Measurements from ENCODE around the gene LGALS3BP.

Gene LGALS3BP

DNA sequence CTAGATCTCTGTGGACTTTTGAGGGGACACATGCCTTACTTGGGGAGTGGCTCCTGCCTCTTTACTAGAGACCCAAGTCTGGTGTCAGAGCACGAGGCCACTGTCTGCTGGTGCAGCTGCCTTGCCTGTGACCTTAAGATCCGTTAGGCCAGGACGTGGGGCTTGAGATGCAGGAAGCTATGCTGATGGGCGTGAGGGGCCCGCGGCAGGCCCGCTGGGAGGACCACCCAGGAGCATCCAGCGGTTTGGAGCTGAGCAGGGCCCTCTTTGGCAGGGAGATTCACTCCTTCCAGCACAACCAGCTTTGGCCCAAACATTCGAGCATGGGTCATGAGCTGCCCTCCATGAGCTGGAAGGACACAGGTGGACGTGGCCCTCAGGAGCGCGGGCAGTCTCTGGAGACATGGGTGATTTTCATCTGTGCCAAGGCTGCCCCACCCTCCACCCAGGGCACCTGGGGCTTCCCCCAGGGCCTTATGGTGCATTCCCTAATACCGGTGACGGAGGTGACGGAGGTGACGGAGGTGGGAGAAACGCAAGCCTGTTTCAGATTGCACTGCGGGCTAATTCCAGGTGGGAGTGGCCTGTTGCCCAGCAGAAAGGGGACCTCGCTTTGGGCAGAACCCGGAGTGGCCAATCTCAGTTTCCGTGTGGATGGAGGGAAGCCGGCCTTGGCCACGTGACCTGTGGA lies 12.7 kb downstream of the LGALS3BP start:
- no peaks in the 10 kb centered on the region for H4K20me1 ChIP-seq (ENCODE audit: low read depth, low read length)
- H3K27ac ChIP-seq (ENCODE audit: low read depth, low read length) = no peak overlapping the region
- H3K9me2 ChIP-seq (replicated peaks; ENCODE audit: insufficient read depth, low read length) = no peaks in the 10 kb centered on the region
- H2AFZ ChIP-seq (ENCODE audit: low read depth, low read length, severe bottlenecking) = no peak overlapping the region
- no peak overlapping the region for H3K4me2 ChIP-seq (ENCODE audit: low read depth, low read length, poor library complexity, severe bottlenecking)
- H3F3A ChIP-seq (ENCODE audit: insufficient read depth) = no peaks in the 10 kb centered on the region
- no peaks in the 10 kb centered on the region for H3K36me3 ChIP-seq (ENCODE audit: low read length)
- no peak for TF ChIP-seq EZH2phosphoT487 (conservative IDR thresholded peaks at IDR 0.05; ENCODE audit: low read length)
- TF ChIP-seq, protein P1, sequence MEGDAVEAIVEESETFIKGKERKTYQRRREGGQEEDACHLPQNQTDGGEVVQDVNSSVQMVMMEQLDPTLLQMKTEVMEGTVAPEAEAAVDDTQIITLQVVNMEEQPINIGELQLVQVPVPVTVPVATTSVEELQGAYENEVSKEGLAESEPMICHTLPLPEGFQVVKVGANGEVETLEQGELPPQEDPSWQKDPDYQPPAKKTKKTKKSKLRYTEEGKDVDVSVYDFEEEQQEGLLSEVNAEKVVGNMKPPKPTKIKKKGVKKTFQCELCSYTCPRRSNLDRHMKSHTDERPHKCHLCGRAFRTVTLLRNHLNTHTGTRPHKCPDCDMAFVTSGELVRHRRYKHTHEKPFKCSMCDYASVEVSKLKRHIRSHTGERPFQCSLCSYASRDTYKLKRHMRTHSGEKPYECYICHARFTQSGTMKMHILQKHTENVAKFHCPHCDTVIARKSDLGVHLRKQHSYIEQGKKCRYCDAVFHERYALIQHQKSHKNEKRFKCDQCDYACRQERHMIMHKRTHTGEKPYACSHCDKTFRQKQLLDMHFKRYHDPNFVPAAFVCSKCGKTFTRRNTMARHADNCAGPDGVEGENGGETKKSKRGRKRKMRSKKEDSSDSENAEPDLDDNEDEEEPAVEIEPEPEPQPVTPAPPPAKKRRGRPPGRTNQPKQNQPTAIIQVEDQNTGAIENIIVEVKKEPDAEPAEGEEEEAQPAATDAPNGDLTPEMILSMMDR (IDR thresholded peaks at IDR 0.05; ENCODE audit: insufficient read depth, low read length, poor library complexity, severe bottlenecking) = no peak
- no peak overlapping the region for H3K9ac ChIP-seq (ENCODE audit: low read length)
- no peaks in the 10 kb centered on the region for H3K27me3 ChIP-seq (ENCODE audit: low read length)
- no peaks in the 10 kb centered on the region for H3K9me3 ChIP-seq (ENCODE audit: insufficient read depth, low read length)
- no peak overlapping the region for H3K4me3 ChIP-seq (ENCODE audit: insufficient read depth, low read length, poor library complexity, severe bottlenecking)
- H3K79me2 ChIP-seq (ENCODE audit: insufficient read depth, low read length) = no peaks in the 10 kb centered on the region

DNA sequence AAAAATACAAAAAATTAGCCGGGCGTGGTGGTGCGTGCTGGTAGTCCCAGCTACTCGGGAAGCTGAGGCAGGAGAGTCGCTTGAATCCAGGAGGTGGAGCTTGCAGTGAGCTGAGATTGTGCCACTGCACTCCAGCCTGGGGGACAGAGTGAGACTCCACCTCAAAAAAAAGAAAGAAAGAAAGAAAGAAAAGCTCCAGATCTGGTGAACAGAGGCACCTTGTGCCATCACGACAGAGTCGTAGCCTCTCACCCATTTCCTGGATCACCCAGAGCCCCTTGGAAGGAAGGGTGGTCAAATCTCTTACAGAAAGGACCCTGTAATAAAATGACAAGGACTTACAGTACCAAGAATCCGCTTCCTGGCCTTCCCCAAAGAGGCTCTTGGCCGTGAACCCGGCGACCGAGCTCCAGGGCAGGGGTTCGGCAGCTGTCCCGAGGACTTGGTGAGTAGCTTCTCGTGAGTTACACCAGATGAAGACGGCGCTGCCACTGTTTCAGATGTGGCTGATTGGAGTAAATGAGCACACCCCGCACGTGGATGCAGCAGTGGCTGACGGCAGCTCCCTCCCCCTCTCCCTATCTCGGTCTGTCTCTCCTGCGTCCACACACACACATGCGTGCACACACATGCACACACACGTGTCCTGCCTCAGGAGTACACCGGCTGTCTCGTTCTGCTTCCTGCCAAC lies 13.5 kb downstream of the LGALS3BP start:
- Histone ChIP-seq H3K9me3 (ENCODE audit: insufficient read depth, low read length) (no peaks in the 10 kb centered on the region), H3K4me3 (ENCODE audit: insufficient read depth, low read length, poor library complexity, severe bottlenecking) (no peak overlapping the region), H3K36me3 (ENCODE audit: low read length) (no peaks in the 10 kb centered on the region), H3K27ac (ENCODE audit: low read depth, low read length) (no peak overlapping the region), H3K9ac (ENCODE audit: low read length) (no peak overlapping the region), H4K20me1 (ENCODE audit: low read depth, low read length) (no peaks in the 10 kb centered on the region), H2AFZ (ENCODE audit: low read depth, low read length, severe bottlenecking) (no peak overlapping the region), H3K9me2 (replicated peaks; ENCODE audit: insufficient read depth, low read length) (no peaks in the 10 kb centered on the region), H3K79me2 (ENCODE audit: insufficient read depth, low read length) (no peaks in the 10 kb centered on the region), H3K27me3 (ENCODE audit: low read length) (no peaks in the 10 kb centered on the region), H3F3A (ENCODE audit: insufficient read depth) (no peaks in the 10 kb centered on the region), H3K4me2 (ENCODE audit: low read depth, low read length, poor library complexity, severe bottlenecking) (no peak overlapping the region)
- TF ChIP-seq, protein P1 (IDR thresholded peaks at IDR 0.05; ENCODE audit: insufficient read depth, low read length, poor library complexity, severe bottlenecking) = no peak
- TF ChIP-seq EZH2phosphoT487 (conservative IDR thresholded peaks at IDR 0.05; ENCODE audit: low read length) = no peak

DNA sequence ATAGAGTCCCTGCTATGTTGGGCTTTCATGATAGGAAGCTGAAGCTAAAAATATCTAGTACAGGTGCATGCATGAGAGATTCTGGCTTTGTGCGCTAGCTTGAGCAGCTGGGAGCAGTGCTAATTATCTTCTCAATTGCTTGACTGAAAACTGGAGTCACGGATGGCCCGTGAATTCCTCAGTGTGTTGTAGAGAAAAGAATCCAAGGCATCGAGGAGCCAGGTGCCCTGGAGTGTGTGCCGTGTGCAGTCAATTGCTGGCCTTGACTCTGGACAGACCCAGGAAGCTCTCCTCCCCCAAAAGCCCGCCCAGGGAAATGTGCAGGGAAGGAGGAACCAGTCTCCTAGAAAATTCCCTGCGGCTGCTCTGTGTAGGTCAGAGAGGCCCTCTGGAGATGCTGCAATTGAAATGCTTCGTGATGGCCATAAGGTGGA lies 14.2 kb downstream of the LGALS3BP start:
- TF ChIP-seq, protein P1 (IDR thresholded peaks at IDR 0.05; ENCODE audit: insufficient read depth, low read length, poor library complexity, severe bottlenecking) = no peak
- no peak for TF ChIP-seq EZH2phosphoT487 (conservative IDR thresholded peaks at IDR 0.05; ENCODE audit: low read length)
- Histone ChIP-seq H3K9me3 (ENCODE audit: insufficient read depth, low read length) (no peaks in the 10 kb centered on the region), H2AFZ (ENCODE audit: low read depth, low read length, severe bottlenecking) (no peak overlapping the region), H4K20me1 (ENCODE audit: low read depth, low read length) (no peaks in the 10 kb centered on the region), H3K27ac (ENCODE audit: low read depth, low read length) (no peak overlapping the region), H3F3A (ENCODE audit: insufficient read depth) (no peaks in the 10 kb centered on the region), H3K9me2 (replicated peaks; ENCODE audit: insufficient read depth, low read length) (no peaks in the 10 kb centered on the region), H3K4me2 (ENCODE audit: low read depth, low read length, poor library complexity, severe bottlenecking) (no peak overlapping the region), H3K27me3 (ENCODE audit: low read length) (no peaks in the 10 kb centered on the region), H3K9ac (ENCODE audit: low read length) (no peak overlapping the region), H3K79me2 (ENCODE audit: insufficient read depth, low read length) (no peaks in the 10 kb centered on the region), H3K36me3 (ENCODE audit: low read length) (no peaks in the 10 kb centered on the region), H3K4me3 (ENCODE audit: insufficient read depth, low read length, poor library complexity, severe bottlenecking) (no peak overlapping the region)

All from SU-DHL-6 (cell line).